Uterus (tissue), 4 donors: ENCODE results near the gene ARL3. TPM values are rescaled to one million over a fixed set of nuclear protein-coding genes. Genes with fewer than 3 reads are reported as not detected.
"Not testable (repeated sequence)": the region's sequence is repeated elsewhere in the genome, so short reads cannot be mapped to it uniquely, and the experiment has no call there.

ENCODE experiments used
- DNase-seq, 2 donors: peaks; one replicate each; pipeline ENCODE4 v3.0.0-alpha.2; 2019 to 2020
- H3K27ac ChIP-seq, 2 donors: fragments of 200-600 bp; sonication (generic); 1 replicate in 1 of 2; 2 replicates in 1 of 2; pipeline ENCODE4 v1.5.1; 2016 to 2018
- H3K27me3 ChIP-seq, 2 donors: fragments of 200-600 bp; sonication (generic); one replicate each; pipeline ENCODE4 v1.5.1; 2018 to 2019; ENCODE audit warnings: control low read depth in 1 of 2
- H3K36me3 ChIP-seq, 2 donors: fragments of 200-600 bp; sonication (generic); one replicate each; pipeline ENCODE4 v1.5.1; 2019; ENCODE audit warnings: control low read depth in 1 of 2
- H3K4me1 ChIP-seq, 2 donors: fragments of 200-600 bp; sonication (generic); one replicate each; pipeline ENCODE4 v1.5.1; 2018 to 2019; ENCODE audit warnings: control low read depth in 1 of 2
- H3K4me3 ChIP-seq, 2 donors: fragments of 200-600 bp; sonication (generic); 1 replicate in 1 of 2; 2 replicates in 1 of 2; pipeline ENCODE4 v1.5.1; 2018 to 2019; ENCODE audit warnings: mild to moderate bottlenecking in 1 of 2
- H3K9me3 ChIP-seq, 2 donors: fragments of 200-600 bp; sonication (generic); one replicate each; pipeline ENCODE4 v1.5.1; 2019; ENCODE audit warnings: control low read depth in 1 of 2
- CTCF ChIP-seq, 4 experiments: fragments of 200-600 bp in 2 of 4; fragments of 450-650 bp in 2 of 4; sonication (generic) in 2 of 4; IDR thresholded peaks; one replicate each; pipeline ENCODE4 v1.5.1; 2016 to 2019; ENCODE audit warnings: antibody characterized with exemption in 4 of 4, mild to moderate bottlenecking in 2 of 4, moderate library complexity in 1 of 4
- POLR2A ChIP-seq, 2 donors: fragments of 450-650 bp; IDR thresholded peaks; one replicate each; pipeline ENCODE4 v1.6.1; 2016; ENCODE audit warnings: antibody characterized with exemption in 2 of 2, mild to moderate bottlenecking in 1 of 2, moderate library complexity in 1 of 2
- intact Hi-C: fragments of 100-400 bp; cut with DNase I; formaldehyde crosslinking; loops from one replicate; pipeline ENCODE4 v1.15.1; 2023; ENCODE audit warnings: low total_unique reads
- total RNA-seq, 4 donors: library from RNA; depleted of rRNA in 3 of 4; stranded (reverse); fragments of >200 nt in 3 of 4; gene quantifications; one replicate each; pipeline versions ENCODE4 v1.1.0 to v1.2.4, GENCODE V29; 2014 to 2023
- donor health status: DM: yes; HTN: yes; CAD: no.

Gene ARL3
- total RNA-seq, 4 donors from 2014 or later: 7.1 to 19.9 (median 11.0) TPM

GRCh38 chr10:102701272-102701671 lies 12.9 kb downstream of the ARL3 start:
- Histone ChIP-seq H3K9me3 (no peaks in the 10 kb centered on the region), H3K27ac (no peak overlapping the region), H3K27me3 (no peaks in the 10 kb centered on the region), H3K4me1 (no peaks in the 10 kb centered on the region), H3K36me3 (no peaks in the 10 kb centered on the region), H3K4me3 (no peak overlapping the region)
- TF ChIP-seq POLR2A (IDR thresholded peaks at IDR 0.05) (no peak), CTCF (IDR thresholded peaks at IDR 0.05) (no peak)
- intact Hi-C loops: no loop called here
- no peak for DNase-seq

- Histone ChIP-seq H3K36me3 (no peaks in the 10 kb centered on the region), H3K9me3 (no peaks in the 10 kb centered on the region), H3K27ac (no peak overlapping the region), H3K27me3 (no peaks in the 10 kb centered on the region), H3K4me3 (no peak overlapping the region), H3K4me1 (no peaks in the 10 kb centered on the region)
- intact Hi-C loops: no loop called here
- no peak for TF ChIP-seq POLR2A (IDR thresholded peaks at IDR 0.05)
- TF ChIP-seq CTCF (IDR thresholded peaks at IDR 0.05): no peak
- no peak for DNase-seq
These were observed 15.3 kb downstream of the ARL3 start for GRCh38 chr10:102698894-102699293.

- no peaks in the 10 kb centered on the region for H3K9me3 ChIP-seq
- intact Hi-C loops: no loop called here
- H3K36me3 ChIP-seq: no peaks in the 10 kb centered on the region
- no peak overlapping the region for H3K4me3 ChIP-seq
- DNase-seq: no peak
- TF ChIP-seq CTCF (IDR thresholded peaks at IDR 0.05): no peak
- TF ChIP-seq POLR2A (IDR thresholded peaks at IDR 0.05): no peak
- H3K4me1 ChIP-seq: no peaks in the 10 kb centered on the region
- no peak overlapping the region for H3K27ac ChIP-seq
- no peaks in the 10 kb centered on the region for H3K27me3 ChIP-seq
These were observed 17.5 kb downstream of the ARL3 start for GRCh38 chr10:102696736-102697135.

- H3K4me1 ChIP-seq, intact Hi-C loops, H3K36me3 ChIP-seq: not testable (repeated sequence)
These were observed 18.8 kb downstream of the ARL3 start for GRCh38 chr10:102695401-102695800.

GRCh38 chr10:102691285-102692066 lies 22.7 kb downstream of the ARL3 start:
- Histone ChIP-seq H3K27ac (peak overlapping the region in 1 of 2 donors; percentile 4), H3K4me3 (no peak overlapping the region), H3K9me3 (no peaks in the 10 kb centered on the region), H3K4me1 (no peaks in the 10 kb centered on the region), H3K27me3 (no peaks in the 10 kb centered on the region), H3K36me3 (no peaks in the 10 kb centered on the region)
- intact Hi-C loops: no loop called here
- DNase-seq: no peak
- no peak for TF ChIP-seq POLR2A (IDR thresholded peaks at IDR 0.05)
- no peak for TF ChIP-seq CTCF (IDR thresholded peaks at IDR 0.05)

More at GRCh38 chr10:102695401-102695800, 18.8 kb downstream of the ARL3 start:
- not testable (repeated sequence) for H3K9me3 ChIP-seq, H3K4me3 ChIP-seq, H3K27me3 ChIP-seq, H3K27ac ChIP-seq, DNase-seq
